Hematopoietic multipotent progenitor cell treated with erythropoietin and hydrocortisone succinate and interleukin-3 and kit ligand, for 4 days (in vitro differentiated cells): ENCODE measurements around the gene NIBAN1.
A peak's percentile ranks its signal among the peaks of the same experiment; 100 is the strongest.
"Not testable (repeated sequence)": the region's sequence is repeated elsewhere in the genome, so short reads cannot be mapped to it uniquely, and the experiment has no call there.

Source experiments
- DNase-seq: peaks from one replicate; pipeline ENCODE4 v3.0.0-alpha.2; 2015

NIBAN1 gene, protein sequence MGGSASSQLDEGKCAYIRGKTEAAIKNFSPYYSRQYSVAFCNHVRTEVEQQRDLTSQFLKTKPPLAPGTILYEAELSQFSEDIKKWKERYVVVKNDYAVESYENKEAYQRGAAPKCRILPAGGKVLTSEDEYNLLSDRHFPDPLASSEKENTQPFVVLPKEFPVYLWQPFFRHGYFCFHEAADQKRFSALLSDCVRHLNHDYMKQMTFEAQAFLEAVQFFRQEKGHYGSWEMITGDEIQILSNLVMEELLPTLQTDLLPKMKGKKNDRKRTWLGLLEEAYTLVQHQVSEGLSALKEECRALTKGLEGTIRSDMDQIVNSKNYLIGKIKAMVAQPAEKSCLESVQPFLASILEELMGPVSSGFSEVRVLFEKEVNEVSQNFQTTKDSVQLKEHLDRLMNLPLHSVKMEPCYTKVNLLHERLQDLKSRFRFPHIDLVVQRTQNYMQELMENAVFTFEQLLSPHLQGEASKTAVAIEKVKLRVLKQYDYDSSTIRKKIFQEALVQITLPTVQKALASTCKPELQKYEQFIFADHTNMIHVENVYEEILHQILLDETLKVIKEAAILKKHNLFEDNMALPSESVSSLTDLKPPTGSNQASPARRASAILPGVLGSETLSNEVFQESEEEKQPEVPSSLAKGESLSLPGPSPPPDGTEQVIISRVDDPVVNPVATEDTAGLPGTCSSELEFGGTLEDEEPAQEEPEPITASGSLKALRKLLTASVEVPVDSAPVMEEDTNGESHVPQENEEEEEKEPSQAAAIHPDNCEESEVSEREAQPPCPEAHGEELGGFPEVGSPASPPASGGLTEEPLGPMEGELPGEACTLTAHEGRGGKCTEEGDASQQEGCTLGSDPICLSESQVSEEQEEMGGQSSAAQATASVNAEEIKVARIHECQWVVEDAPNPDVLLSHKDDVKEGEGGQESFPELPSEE

DNA sequence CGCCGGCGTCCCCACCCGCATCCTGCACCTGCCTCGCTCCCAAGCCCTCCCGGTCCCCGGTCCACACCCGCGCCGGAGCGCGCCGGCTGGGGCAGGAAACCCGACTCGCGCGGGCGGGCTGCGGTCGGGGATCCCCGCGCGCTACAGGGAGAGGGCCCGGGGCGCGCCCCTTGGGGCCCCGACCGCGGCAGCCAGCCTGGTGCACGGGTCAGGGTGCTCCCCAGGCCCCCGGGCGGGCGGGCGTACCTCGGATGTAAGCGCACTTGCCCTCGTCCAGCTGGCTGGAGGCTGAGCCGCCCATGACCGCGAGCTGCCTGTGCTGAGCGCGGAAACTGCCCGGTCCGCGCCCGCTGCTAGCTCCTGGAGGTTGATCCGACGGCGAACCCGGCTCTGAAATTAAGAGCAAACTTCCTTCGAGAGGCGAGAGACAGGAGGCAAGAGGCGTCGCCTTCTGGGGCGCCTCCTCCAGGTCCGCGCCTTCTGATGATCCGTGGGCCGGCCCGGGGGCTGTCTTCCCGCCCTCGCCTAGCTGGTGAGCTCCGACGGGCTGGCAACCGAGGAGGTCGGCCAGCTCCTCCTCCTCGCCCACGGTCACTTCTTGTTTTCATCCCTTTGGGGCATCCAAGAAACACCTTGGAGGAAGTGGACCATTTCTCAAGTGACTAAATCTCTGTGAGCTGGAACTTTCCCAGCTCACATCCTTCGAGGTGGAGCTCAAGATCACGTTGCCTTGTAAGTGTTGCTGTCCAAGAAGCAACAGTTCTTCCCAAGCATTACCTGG is at the start of gene NIBAN1:
NIBAN1 (minus strand) TSS at position 453 of the 781 bp plus-strand sequence; CDS start at position 301, 152 bp downstream.
- DNase-seq, result peak; percentile 92

GRCh38 chr1:185017966-185018365 is 43.7 kb upstream of the NIBAN1 start:
- peak; percentile 12 for DNase-seq

DNA sequence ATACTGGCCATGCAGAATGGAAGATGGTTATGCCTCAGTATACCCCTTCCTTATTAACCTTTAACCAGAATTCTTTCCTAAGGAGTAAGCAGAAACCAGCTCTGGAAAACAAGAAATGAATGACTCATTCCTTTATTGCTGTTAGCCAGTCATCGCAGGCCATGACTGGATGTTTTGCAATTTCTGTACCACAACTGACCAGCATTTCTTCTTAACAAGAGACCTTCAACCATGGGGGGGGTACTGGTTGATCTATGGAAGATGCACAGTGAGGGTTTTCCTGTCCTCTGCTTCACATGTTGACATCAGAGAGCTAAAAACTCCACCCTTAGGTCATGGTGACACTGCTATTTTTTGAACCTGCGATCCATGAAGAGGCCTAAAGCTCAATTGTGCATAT is 43.0 kb upstream of the NIBAN1 start:
- peak; percentile 39 for DNase-seq

- DNase-seq, result no peak
Observed at GRCh38 chr1:185016880-185017279, 42.6 kb upstream of the NIBAN1 start.

GRCh38 chr1:185015631-185016030 is 41.3 kb upstream of the NIBAN1 start:
- DNase-seq, result no peak

- DNase-seq, result no peak
Observed at GRCh38 chr1:185014941-185015340, 40.6 kb upstream of the NIBAN1 start.

- DNase-seq, result no peak
Observed at GRCh38 chr1:185010361-185010760, 36.1 kb upstream of the NIBAN1 start.

GRCh38 chr1:185008838-185009237 is 34.5 kb upstream of the NIBAN1 start:
- no peak for DNase-seq

DNA sequence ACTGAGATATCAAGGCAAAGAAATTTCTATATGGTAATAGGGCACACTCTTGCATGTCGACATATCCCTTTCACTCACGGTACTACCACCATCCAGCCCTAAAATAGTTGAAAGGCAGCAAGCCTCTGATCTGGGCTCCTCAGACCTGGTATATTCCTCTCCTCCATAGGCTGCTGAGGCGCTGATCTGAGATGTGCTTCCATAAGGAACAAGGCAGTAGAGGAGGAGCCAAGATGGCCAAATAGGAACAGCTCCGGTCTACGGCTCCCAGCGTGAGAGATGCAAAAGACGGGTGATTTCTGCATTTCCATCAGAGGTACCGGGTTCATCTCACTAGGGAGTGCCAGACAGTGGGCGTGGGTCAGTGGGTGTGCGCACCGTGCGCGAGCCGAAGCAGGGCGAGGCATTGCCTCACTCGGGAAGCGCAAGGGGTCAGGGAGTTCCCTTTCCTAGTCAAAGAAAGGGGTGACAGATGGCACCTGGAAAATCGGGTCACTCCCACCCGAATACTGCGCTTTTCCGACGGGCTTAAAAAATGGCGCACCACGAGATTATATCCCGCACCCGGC is 27.1 kb upstream of the NIBAN1 start:
- DNase-seq, result not testable (repeated sequence)

- not testable (repeated sequence) for DNase-seq
Observed at GRCh38 chr1:184999974-185000373, 25.7 kb upstream of the NIBAN1 start.

- no peak for DNase-seq
Observed at GRCh38 chr1:184994301-184994700, 20.0 kb upstream of the NIBAN1 start.

- no peak for DNase-seq
Observed at GRCh38 chr1:184992271-184992670, 18.0 kb upstream of the NIBAN1 start.

DNA sequence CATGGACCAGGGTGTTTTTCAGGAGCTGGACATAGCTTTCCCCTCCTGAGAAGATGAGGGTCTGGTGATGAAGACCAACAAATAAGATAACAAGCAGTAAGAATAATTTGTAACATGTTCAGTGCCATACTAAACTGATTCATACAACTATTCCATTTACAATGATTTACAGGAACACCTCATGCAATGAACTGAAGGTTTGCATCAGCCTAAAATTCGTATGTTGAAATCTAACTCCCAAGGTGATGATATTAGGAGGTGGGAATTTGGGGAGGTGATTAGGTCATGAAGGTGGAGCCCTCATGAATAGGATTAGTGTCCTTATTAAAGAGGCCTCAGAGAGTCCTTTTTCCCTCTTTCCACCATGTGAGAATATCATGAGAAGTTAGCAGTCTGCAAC is 15.9 kb upstream of the NIBAN1 start:
- no peak for DNase-seq

DNA sequence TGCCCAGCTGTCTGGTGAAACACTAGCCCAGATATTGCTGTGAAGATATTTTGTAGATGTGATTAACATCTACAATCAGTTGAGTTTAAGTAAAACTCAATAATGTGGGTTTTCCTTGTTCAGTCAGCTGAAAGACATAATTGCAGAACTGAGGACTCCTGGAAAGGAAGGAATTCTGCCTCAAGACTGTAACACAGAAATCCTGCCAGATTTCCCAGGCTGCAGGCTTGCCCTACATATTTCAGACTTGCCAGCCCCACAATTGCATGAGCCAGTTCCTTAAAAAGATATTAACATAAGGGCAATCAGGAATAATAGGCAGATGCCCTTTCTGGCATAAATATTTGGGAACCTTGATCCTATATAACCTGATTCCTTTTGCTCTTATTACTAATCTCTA is 14.2 kb upstream of the NIBAN1 start:
- DNase-seq, result no peak

DNA sequence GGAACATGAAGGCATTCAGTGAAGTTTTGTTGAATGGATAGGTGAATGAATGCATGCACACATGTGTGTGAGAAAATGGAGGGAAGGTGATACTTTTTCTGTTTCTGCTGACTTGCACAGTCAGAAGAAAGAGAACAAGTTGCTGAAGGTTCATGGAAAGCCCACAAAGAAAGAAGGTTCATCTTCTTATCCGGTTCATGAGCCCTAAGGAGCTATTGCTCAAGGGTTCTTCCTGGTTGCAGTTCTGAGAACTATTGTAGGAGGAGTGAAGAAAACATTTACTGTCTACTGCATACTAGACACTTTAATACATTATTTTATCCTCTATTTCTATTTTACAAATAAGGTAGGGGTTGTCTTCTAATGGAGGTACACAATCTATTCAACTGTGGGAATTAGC is 13.4 kb upstream of the NIBAN1 start:
- DNase-seq, result peak; percentile 42

GRCh38 chr1:184986250-184986649 is 11.9 kb upstream of the NIBAN1 start:
- DNase-seq, result peak; percentile 58

- DNase-seq, result peak; percentile 95
Observed at GRCh38 chr1:184982002-184982954, 8.0 kb upstream of the NIBAN1 start.

DNA sequence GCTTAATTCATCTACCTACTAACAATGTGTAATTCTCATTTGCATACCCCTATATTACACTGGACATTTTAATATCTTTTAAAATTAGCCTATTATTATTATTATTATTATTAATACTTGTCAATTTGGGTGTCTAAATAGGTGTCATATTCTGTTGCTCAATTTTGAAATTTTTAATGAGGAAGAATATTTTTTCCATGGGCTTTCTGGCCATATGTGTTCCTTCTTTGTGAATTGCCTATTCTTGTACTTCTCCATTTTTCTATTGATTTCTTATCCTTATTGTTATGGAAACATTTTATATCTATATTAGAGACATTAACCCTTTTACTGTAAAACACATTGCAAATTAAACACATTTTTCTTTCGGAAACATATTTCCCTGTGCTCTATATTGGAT is 6.4 kb upstream of the NIBAN1 start:
- DNase-seq, result no peak

GRCh38 chr1:184975208-184975870 is 1.0 kb upstream of the NIBAN1 start:
- DNase-seq, result peak; percentile 23

DNA sequence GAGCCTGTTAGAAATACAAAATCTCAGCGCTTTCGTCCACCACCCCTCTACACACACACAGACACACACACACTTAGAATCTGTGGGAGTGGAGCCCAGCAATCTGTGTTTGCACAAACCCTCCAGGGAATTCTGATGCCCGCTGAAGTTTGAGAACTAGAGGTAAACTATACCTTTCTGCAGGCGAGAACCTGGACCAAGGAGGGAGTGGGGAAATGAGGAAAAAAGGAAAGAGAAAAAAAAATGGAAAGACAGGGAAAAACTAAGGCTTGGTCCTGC is 468 bp upstream of the NIBAN1 start:
- DNase-seq, result no peak
